CD4-positive, alpha-beta memory T cell (primary cell): ENCODE results near the gene MRPL38. TPM values are rescaled to one million over a fixed set of nuclear protein-coding genes. Genes with fewer than 3 reads are reported as not detected.
A peak's percentile ranks its signal among the peaks of the same experiment; 100 is the strongest.
"Not testable (repeated sequence)": the region's sequence is repeated elsewhere in the genome, so short reads cannot be mapped to it uniquely, and the experiment has no call there.

Source experiments
- CTCF ChIA-PET: fragments of 350-600 bp; sonication (Branson Sonifier 250); formaldehyde crosslinking; loops from one replicate; lab custom pipeline; 2021; ENCODE audit warnings: inconsistent platforms; ENCODE audit not compliant: partially characterized antibody; lab: Charles Lee
- POLR2A ChIA-PET: fragments of 350-600 bp; sonication (Branson Sonifier 250); formaldehyde crosslinking; loops from one replicate; lab custom pipeline; 2021; ENCODE audit not compliant: partially characterized antibody; lab: Charles Lee
- DNase-seq, 5 donors: peaks; one replicate each; pipeline versions ENCODE4 v3.0.0 to v3.0.0-alpha.2; 2020 to 2022; ENCODE audit warnings: mixed read lengths in 1 of 5
- H3K27ac ChIP-seq: one replicate; pipeline ENCODE4 v1.7.0; 2013; ENCODE audit warnings: low read depth, low read length
- H3K27me3 ChIP-seq: 2 replicates; pipeline ENCODE4 v1.7.0; 2013; ENCODE audit warnings: mild to moderate bottlenecking, low read length, moderate library complexity; ENCODE audit not compliant: insufficient read depth
- H3K36me3 ChIP-seq: 2 replicates; pipeline ENCODE4 v1.7.0; 2013; ENCODE audit warnings: mild to moderate bottlenecking, low read length, moderate library complexity; ENCODE audit not compliant: insufficient read depth
- H3K4me1 ChIP-seq: 2 replicates; pipeline ENCODE4 v1.7.0; 2013; ENCODE audit warnings: mild to moderate bottlenecking, low read length, moderate library complexity; ENCODE audit not compliant: insufficient read depth
- H3K4me3 ChIP-seq, 2 donors: one replicate each; pipeline ENCODE4 v1.7.0; 2013; ENCODE audit warnings: low read length in 2 of 2, mild to moderate bottlenecking in 1 of 2
- H3K9me3 ChIP-seq, 2 donors: one replicate each; pipeline ENCODE4 v1.7.0; 2013; ENCODE audit warnings: low read length in 2 of 2, control low read depth in 1 of 2; ENCODE audit not compliant: control insufficient read depth in 1 of 2
- H3K27ac Mint-ChIP-seq, 7 donors: one replicate each; pipeline ENCODE4 v1.8.0; 2020 to 2021; ENCODE audit warnings: mixed read lengths in 7 of 7, mild to moderate bottlenecking in 6 of 7, inconsistent platforms in 3 of 7, moderate library complexity in 3 of 7
- H3K27me3 Mint-ChIP-seq, 2 donors: one replicate each; pipeline ENCODE4 v1.8.0; 2020 to 2021; ENCODE audit warnings: mixed read lengths in 2 of 2
- H3K36me3 Mint-ChIP-seq, 2 donors: one replicate each; pipeline ENCODE4 v1.8.0; 2020 to 2021; ENCODE audit warnings: mixed read lengths in 2 of 2, inconsistent platforms in 1 of 2, mild to moderate bottlenecking in 1 of 2
- H3K4me1 Mint-ChIP-seq, 4 donors: one replicate each; pipeline ENCODE4 v1.8.0; 2020 to 2021; ENCODE audit warnings: mixed read lengths in 4 of 4, mild to moderate bottlenecking in 1 of 4
- H3K4me3 Mint-ChIP-seq, 8 donors: one replicate each; pipeline ENCODE4 v1.8.0; 2020 to 2021; ENCODE audit warnings: mixed read lengths in 8 of 8, mild to moderate bottlenecking in 7 of 8, moderate library complexity in 6 of 8, inconsistent platforms in 3 of 8
- H3K9me3 Mint-ChIP-seq, 8 donors: one replicate each; pipeline ENCODE4 v1.8.0; 2020 to 2021; ENCODE audit warnings: mixed read lengths in 8 of 8, mild to moderate bottlenecking in 5 of 8, inconsistent platforms in 3 of 8, moderate library complexity in 1 of 8
- intact Hi-C: fragments of 100-400 bp; cut with micrococcal nuclease; formaldehyde crosslinking; loops from one replicate; pipeline ENCODE4 v1.15.1; 2023
- polyA plus RNA-seq, 2 donors: library from polyadenylated mRNA; unstranded; fragments of 300-500 nt; fragmentation: Illumina TruSeq; gene quantifications; one replicate each; pipeline ENCODE4 v1.2.3, GENCODE V29; 2021
- total RNA-seq, 2 experiments: library from RNA; stranded (reverse); gene quantifications; one replicate each; pipeline ENCODE4 v1.2.3, GENCODE V29; 2021

The MRPL38 gene
- total and polyA plus RNA-seq, 4 experiments from 2014 or later: 59.1 to 142 (median 108) TPM

DNA sequence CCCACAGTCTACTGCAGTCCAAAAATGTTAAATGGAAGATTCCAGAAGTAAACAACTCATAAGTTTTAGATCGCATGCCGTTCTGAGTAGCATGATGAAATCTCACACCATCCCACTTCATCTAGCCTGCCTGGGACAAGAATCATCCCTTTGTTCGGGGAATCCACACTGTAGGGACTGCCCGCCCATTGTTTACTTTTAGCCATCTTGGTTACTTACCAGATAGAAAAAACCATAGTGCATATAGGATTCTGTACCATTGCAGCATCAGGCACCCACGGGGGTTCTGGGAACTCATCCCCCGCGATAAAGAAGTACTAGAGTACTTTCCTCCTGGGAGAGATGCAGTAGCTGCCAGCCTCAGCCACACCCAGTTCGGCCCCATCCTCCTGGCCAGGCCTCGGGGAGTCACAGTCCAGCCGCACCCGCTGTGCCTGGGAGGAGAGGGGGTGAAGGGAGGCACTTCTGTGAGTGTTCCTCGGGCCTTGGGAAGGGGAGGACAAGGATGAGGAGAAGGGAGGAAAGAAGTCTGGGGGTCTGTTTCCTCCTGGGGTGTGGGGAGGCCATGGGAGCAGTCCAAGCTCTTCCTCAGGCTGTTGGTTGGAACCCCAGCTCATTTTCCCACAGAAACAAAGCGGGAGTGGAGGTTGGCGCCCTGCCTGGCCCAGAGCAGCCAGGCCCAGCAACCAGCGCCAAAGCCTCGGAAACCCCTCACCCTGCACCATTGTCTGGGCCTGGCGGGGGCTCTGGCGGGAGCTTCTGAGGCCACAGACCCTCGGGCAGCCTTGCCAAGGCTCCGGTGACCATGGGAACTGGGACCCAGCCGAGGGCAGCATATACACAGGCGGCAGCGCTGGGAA is 35.2 kb downstream of the MRPL38 start:
- ChIA-PET CTCF (interaction anchor here (14.1 kb wide), 1 partner anchor 11 kb away, joined by 266 read pairs; the partner anchor contains the start of gene WBP2), POLR2A (interaction anchor here (1.1 to 16.3 kb wide), 3 partner anchors 15 to 95 kb away, joined by 3 to 563 read pairs (median 5); partner anchors contain the start of genes TRIM65, UNC13D and WBP2)
- peaks cover 30% of the 10 kb centered on the region for H3K4me1 ChIP-seq
- H3K4me3 Mint-ChIP-seq: no peak overlapping the region
- no peaks in the 10 kb centered on the region for H3K36me3 ChIP-seq
- DNase-seq: no peak
- no peaks in the 10 kb centered on the region for H3K9me3 Mint-ChIP-seq
- no peak overlapping the region for H3K4me3 ChIP-seq
- H3K27ac ChIP-seq: no peak overlapping the region
- H3K36me3 Mint-ChIP-seq: peaks cover 0 to 2% of the 10 kb centered on the region in 2 donors
- intact Hi-C loops: no loop called here
- H3K27me3 ChIP-seq: no peaks in the 10 kb centered on the region
- H3K27me3 Mint-ChIP-seq: no peaks in the 10 kb centered on the region
- peak overlapping the region in 4 of 7 donors; percentile 9 to 78 (median 28) for H3K27ac Mint-ChIP-seq
- H3K4me1 Mint-ChIP-seq: peaks cover 16 to 41% (median 30%) of the 10 kb centered on the region in 4 donors
- no peaks in the 10 kb centered on the region for H3K9me3 ChIP-seq

DNA sequence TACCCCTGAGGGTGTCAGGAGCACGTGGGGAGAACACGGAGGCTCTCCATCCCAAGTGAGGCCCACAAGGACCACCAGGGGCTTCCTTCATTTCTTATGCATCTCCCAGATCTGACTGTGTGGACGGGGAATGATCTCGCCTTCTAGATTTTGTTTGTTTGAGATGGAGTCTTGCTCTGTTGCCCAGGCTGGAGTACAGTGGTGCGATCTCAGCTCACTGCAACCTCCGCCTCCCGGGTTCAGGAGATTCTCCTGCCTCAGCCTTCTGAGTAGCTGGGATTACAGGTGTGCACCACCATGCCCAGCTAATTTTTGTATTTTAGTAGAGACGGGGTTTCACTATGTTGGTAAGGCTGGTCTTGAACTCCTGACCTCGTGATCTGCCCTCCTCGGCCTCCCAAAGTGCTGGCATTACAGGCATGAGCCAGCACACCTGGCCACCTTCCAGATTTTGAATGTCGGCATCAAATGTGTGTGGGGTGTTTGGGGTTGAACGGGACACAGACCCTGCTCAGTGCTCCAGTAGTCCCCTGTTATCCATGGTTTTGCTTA is 35.9 kb downstream of the MRPL38 start:
- ChIA-PET CTCF (interaction anchor here (0.6 kb wide), 1 partner anchor 79 kb away, joined by 3 read pairs; no protein-coding TSS in a partner anchor), POLR2A (interaction anchor here (1.0 to 16.3 kb wide), 3 partner anchors 9 to 28 kb away, joined by 3 to 563 read pairs (median 5); partner anchors contain the start of genes TRIM65, UNC13D and WBP2)
- DNase-seq, H3K36me3 ChIP-seq, H3K9me3 ChIP-seq, H3K36me3 Mint-ChIP-seq, H3K27ac ChIP-seq, H3K27me3 ChIP-seq, H3K9me3 Mint-ChIP-seq, H3K27me3 Mint-ChIP-seq, H3K4me3 ChIP-seq, intact Hi-C loops, H3K4me3 Mint-ChIP-seq: not testable (repeated sequence)
- H3K4me1 ChIP-seq: peaks cover 35% of the 10 kb centered on the region
- Mint-ChIP-seq H3K27ac (peak overlapping the region in 4 of 7 donors; percentile 9 to 78 (median 24)), H3K4me1 (peaks cover 21 to 44% (median 36%) of the 10 kb centered on the region in 4 donors)

DNA sequence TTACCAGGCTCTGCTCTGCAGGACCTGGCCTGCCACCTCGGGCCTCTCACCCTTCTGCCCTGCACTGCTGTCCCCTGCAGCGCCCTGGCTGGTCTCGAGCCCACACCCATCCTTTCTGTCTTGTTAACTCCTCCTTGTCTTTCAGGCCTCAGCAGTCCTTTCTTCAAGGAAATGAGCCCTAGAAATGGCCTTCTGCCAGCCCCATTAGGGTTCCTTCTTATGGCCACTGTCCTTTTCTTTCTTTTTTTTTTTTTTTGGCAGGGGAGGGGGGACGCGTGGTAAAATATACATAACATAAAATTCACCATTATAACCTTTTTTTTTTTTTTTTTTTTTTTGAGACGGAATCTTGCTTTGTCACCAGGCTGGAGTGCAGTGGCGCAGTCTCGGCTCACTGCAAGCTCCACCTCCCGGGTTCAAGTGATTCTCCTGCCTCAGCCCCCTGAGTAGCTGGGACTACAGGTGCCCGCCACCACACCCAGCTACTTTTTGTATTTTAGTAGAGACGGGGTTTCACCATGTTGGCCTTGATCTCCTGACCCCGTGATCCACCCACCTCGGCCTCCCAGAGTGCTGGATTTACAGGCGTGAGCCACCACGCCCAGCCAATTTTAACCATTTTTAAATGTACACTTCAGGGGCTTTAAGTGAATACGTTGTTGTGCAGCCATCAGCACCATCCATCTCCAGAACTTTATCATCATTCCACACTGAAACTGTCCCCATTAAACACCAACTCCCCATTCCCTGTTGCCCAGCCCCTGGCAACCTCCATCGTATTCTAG is 39.1 kb downstream of the MRPL38 start:
- H3K27me3 ChIP-seq, intact Hi-C loops: not testable (repeated sequence)
- POLR2A ChIA-PET: interaction anchor here (0.7 to 23.4 kb wide), 7 partner anchors 10 to 90 kb away, joined by 3 to 563 read pairs (median 10); partner anchors contain the start of genes TRIM47, TRIM65, UNK and WBP2

GRCh38 chr17:75864887-75865286 is 39.8 kb downstream of the MRPL38 start:
- Histone ChIP-seq H3K4me1 (peaks cover 23% of the 10 kb centered on the region), H3K27ac (peak overlapping the region; percentile 60)
- H3K4me3 ChIP-seq, H3K27me3 Mint-ChIP-seq, H3K9me3 Mint-ChIP-seq, H3K36me3 Mint-ChIP-seq, H3K9me3 ChIP-seq, H3K27me3 ChIP-seq, H3K36me3 ChIP-seq, intact Hi-C loops: not testable (repeated sequence)
- peak in 3 of 5 donors; percentile 32 to 81 (median 37) for DNase-seq
- peak overlapping the region in 6 of 8 donors; percentile 58 to 84 (median 68) for H3K4me3 Mint-ChIP-seq
- H3K4me1 Mint-ChIP-seq: peaks cover 15 to 34% (median 25%) of the 10 kb centered on the region in 4 donors
- POLR2A ChIA-PET: interaction anchor here (0.7 to 23.4 kb wide), 10 partner anchors 10 to 115 kb away, joined by 3 to 563 read pairs (median 7); partner anchors contain the start of genes FBF1, TRIM47, TRIM65 and UNK
- CTCF ChIA-PET: interaction anchor here (0.7 to 14.6 kb wide), 6 partner anchors 9 to 116 kb away, joined by 3 to 266 read pairs (median 3); partner anchors contain the start of genes TRIM47 and WBP2
- H3K27ac Mint-ChIP-seq: peak overlapping the region; percentile 90 to 94 (median 93)

More for the DNA sequence above, 39.1 kb downstream of the MRPL38 start:
- H3K36me3 Mint-ChIP-seq, H3K27me3 Mint-ChIP-seq, H3K9me3 ChIP-seq, H3K27ac ChIP-seq, DNase-seq, H3K9me3 Mint-ChIP-seq, H3K4me3 ChIP-seq, H3K36me3 ChIP-seq: not testable (repeated sequence)
- Mint-ChIP-seq H3K27ac (peak overlapping the region; percentile 63 to 94 (median 85)), H3K4me1 (peaks cover 15 to 35% (median 26%) of the 10 kb centered on the region in 4 donors), H3K4me3 (peak overlapping the region in 2 of 8 donors; percentile 41 to 46)
- H3K4me1 ChIP-seq: peaks cover 23% of the 10 kb centered on the region
- CTCF ChIA-PET: interaction anchor here (0.9 to 14.6 kb wide), 5 partner anchors 10 to 112 kb away, joined by 3 to 266 read pairs (median 3); partner anchors contain the start of genes TRIM47 and WBP2

GRCh38 chr17:75864448-75864871 is 40.2 kb downstream of the MRPL38 start:
- peaks cover 23% of the 10 kb centered on the region for H3K4me1 ChIP-seq
- Mint-ChIP-seq H3K27me3 (no peaks in the 10 kb centered on the region), H3K27ac (peak overlapping the region; percentile 90 to 94 (median 93)), H3K4me1 (peaks cover 15 to 34% (median 25%) of the 10 kb centered on the region in 4 donors), H3K9me3 (no peaks in the 10 kb centered on the region), H3K4me3 (peak overlapping the region in 7 of 8 donors; percentile 54 to 84 (median 67)), H3K36me3 (no peaks in the 10 kb centered on the region)
- no peak overlapping the region for H3K4me3 ChIP-seq
- CTCF ChIA-PET: interaction anchor here (0.7 to 14.6 kb wide), 7 partner anchors 9 to 115 kb away, joined by 3 to 266 read pairs (median 3); partner anchors contain the start of genes TRIM47, TRIM65 and WBP2
- H3K27ac ChIP-seq: peak overlapping the region; percentile 60
- no peaks in the 10 kb centered on the region for H3K36me3 ChIP-seq
- H3K9me3 ChIP-seq: no peaks in the 10 kb centered on the region
- DNase-seq: peak; percentile 44 to 82 (median 50)
- intact Hi-C loops: no loop called here
- POLR2A ChIA-PET: interaction anchor here (0.7 to 23.4 kb wide), 10 partner anchors 9 to 115 kb away, joined by 3 to 563 read pairs (median 7); partner anchors contain the start of genes FBF1, TRIM47, TRIM65 and UNK
- no peaks in the 10 kb centered on the region for H3K27me3 ChIP-seq

DNA sequence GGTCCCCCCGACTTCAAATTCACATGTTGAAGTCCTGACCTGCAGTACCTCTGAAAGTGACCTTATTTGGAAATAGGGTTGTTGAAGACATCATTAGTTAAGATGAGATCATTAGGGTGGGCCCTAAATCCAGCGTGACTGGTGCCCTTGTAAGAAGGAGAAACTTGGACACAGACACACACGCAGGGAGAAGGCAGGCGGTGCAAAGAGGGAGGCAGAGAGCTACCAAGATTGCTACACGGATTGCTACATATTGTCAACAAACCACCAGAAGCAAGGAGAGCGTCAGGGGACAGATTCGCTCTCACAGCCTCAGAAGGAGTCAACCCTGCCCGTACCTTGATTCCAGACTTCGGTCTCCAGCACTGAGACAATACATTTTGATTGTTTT is 42.8 kb downstream of the MRPL38 start:
- CTCF ChIA-PET: interaction anchor here (1.0 to 14.6 kb wide), 13 partner anchors 10 to 573 kb away, joined by 3 to 266 read pairs (median 5); partner anchors contain the start of genes GALK1, MRPL38, SLC25A19 and TRIM47
- Histone ChIP-seq H3K36me3 (no peaks in the 10 kb centered on the region), H3K4me1 (peaks cover 33% of the 10 kb centered on the region), H3K27ac (no peak overlapping the region), H3K4me3 (no peak overlapping the region), H3K27me3 (no peaks in the 10 kb centered on the region), H3K9me3 (no peaks in the 10 kb centered on the region)
- Mint-ChIP-seq H3K27me3 (no peaks in the 10 kb centered on the region), H3K4me3 (no peak overlapping the region), H3K9me3 (no peaks in the 10 kb centered on the region), H3K4me1 (peaks cover 22 to 47% (median 32%) of the 10 kb centered on the region in 4 donors), H3K27ac (peak overlapping the region in 4 of 7 donors; percentile 56 to 93 (median 60)), H3K36me3 (no peaks in the 10 kb centered on the region)
- intact Hi-C loops: no loop called here
- POLR2A ChIA-PET: interaction anchor here (1.0 to 23.4 kb wide), 7 partner anchors 14 to 97 kb away, joined by 3 to 563 read pairs (median 6); partner anchors contain the start of genes GALK1, TRIM47, TRIM65 and UNC13D
- no peak for DNase-seq
